IPS DF 6.9 (cell line): Measurements from ENCODE around the gene ZNF69.
"Not testable (repeated sequence)": the region's sequence is repeated elsewhere in the genome, so short reads cannot be mapped to it uniquely, and the experiment has no call there.

ENCODE experiments used
- DNase-seq: peaks from one replicate; pipeline ENCODE4 v3.0.0-alpha.2; 2013; ENCODE audit warnings: low read depth, low spot score
- H3K27ac ChIP-seq: one replicate; pipeline ENCODE4 v1.5.1; 2013; ENCODE audit warnings: low read length, control low read depth
- H3K27me3 ChIP-seq: 2 replicates; pipeline ENCODE4 v1.6.1; 2013; ENCODE audit warnings: mild to moderate bottlenecking, low read length; ENCODE audit not compliant: control insufficient read depth, insufficient read depth
- H3K36me3 ChIP-seq: 2 replicates; pipeline ENCODE4 v1.6.1; 2013; ENCODE audit warnings: low read length; ENCODE audit not compliant: control insufficient read depth, insufficient read depth
- H3K4me1 ChIP-seq: 2 replicates; pipeline ENCODE4 v1.6.1; 2013; ENCODE audit warnings: low read length; ENCODE audit not compliant: control insufficient read depth, insufficient read depth
- H3K4me3 ChIP-seq: 2 replicates; pipeline ENCODE4 v1.5.1; 2013; ENCODE audit warnings: mild to moderate bottlenecking, low read length
- H3K9me3 ChIP-seq: 2 replicates; pipeline ENCODE4 v1.6.1; 2013; ENCODE audit warnings: low read length, inconsistent platforms; ENCODE audit not compliant: control insufficient read depth, insufficient read depth
- WGBS: extraction: QIAGEN DNeasy Blood & Tissue Kit; methylation state at CpG from one replicate; pipeline ENCODE4 v1.1.7; 2013; ENCODE audit warnings: mixed read lengths, missing lambda C conversion rate; ENCODE audit not compliant: insufficient read length, insufficient coverage; 5-methylcytosine and 5-hydroxymethylcytosine counted together

Gene ZNF69

GRCh38 chr19:11931513-11931912 is 43.9 kb downstream of the ZNF69 start:
- no CpG with 5 or more reads among the region's 3 CpGs for WGBS
- no peak for DNase-seq
- Histone ChIP-seq H3K4me1 (no peaks in the 10 kb centered on the region), H3K9me3 (no peaks in the 10 kb centered on the region; the same call in 1 of the 2 replicates), H3K36me3 (no peaks in the 10 kb centered on the region), H3K27ac (no peak overlapping the region), H3K27me3 (no peaks in the 10 kb centered on the region), H3K4me3 (no peak overlapping the region)

- H3K27me3 ChIP-seq, H3K36me3 ChIP-seq, H3K9me3 ChIP-seq, H3K27ac ChIP-seq, DNase-seq, H3K4me1 ChIP-seq, H3K4me3 ChIP-seq: not testable (repeated sequence)
- WGBS: no CpG with 5 or more reads among the region's 3 CpGs
These were observed 48.2 kb downstream of the ZNF69 start for GRCh38 chr19:11935829-11936228.

- DNase-seq, H3K27ac ChIP-seq, H3K27me3 ChIP-seq, H3K4me1 ChIP-seq, H3K36me3 ChIP-seq, H3K9me3 ChIP-seq, H3K4me3 ChIP-seq: not testable (repeated sequence)
- no CpG with 5 or more reads among the region's 3 CpGs for WGBS
These were observed 50.8 kb downstream of the ZNF69 start for GRCh38 chr19:11938383-11938782.

- H3K9me3 ChIP-seq: peaks cover 19% of the 10 kb centered on the region
These were observed 53.8 kb downstream of the ZNF69 start for GRCh38 chr19:11941361-11941887.

GRCh38 chr19:11942008-11942842 is 54.6 kb downstream of the ZNF69 start:
- no CpG with 5 or more reads among the region's 10 CpGs for WGBS
- H3K27ac ChIP-seq: no peak overlapping the region
- no peaks in the 10 kb centered on the region for H3K27me3 ChIP-seq
- DNase-seq: no peak
- H3K9me3 ChIP-seq: peaks cover 19% of the 10 kb centered on the region
- no peaks in the 10 kb centered on the region for H3K4me1 ChIP-seq
- H3K36me3 ChIP-seq: no peaks in the 10 kb centered on the region; the same call in 1 of the 2 replicates
- H3K4me3 ChIP-seq: no peak overlapping the region

More at GRCh38 chr19:11941361-11941887, 53.8 kb downstream of the ZNF69 start:
- not testable (repeated sequence) for H3K27me3 ChIP-seq, DNase-seq, H3K4me3 ChIP-seq, H3K36me3 ChIP-seq, H3K4me1 ChIP-seq, H3K27ac ChIP-seq
- WGBS: no CpG with 5 or more reads among the region's 29 CpGs

- Histone ChIP-seq H3K36me3 (peaks cover 3% of the 10 kb centered on the region; the same call in 1 of the 2 replicates), H3K27ac (no peak overlapping the region), H3K27me3 (no peaks in the 10 kb centered on the region), H3K9me3 (peaks cover 21% of the 10 kb centered on the region), H3K4me1 (no peaks in the 10 kb centered on the region), H3K4me3 (no peak overlapping the region)
- DNase-seq: no peak
These were observed 55.2 kb downstream of the ZNF69 start for GRCh38 chr19:11942843-11943108.

DNA sequence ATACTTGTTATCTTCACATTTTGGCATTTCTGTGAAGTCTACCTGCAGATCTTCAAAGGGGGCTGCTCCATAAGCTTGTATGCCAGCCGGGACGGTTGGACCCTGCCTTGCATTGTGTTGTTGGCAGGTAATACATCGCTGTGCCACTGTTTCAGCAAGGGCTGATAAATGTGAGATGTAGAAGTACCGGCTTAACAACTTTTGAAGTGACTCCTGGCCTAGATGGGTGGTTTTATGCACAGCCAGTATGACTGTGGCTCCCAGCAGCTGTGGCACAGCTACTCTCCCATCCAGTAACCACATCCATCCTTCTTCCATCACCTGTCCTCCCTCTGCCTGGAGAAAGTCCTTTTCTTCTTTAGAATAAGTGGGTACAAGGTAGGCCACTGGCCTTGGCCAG is 57.1 kb downstream of the ZNF69 start:
- Histone ChIP-seq H3K27me3 (no peaks in the 10 kb centered on the region), H3K4me3 (no peak overlapping the region), H3K27ac (no peak overlapping the region), H3K36me3 (peaks cover 14% of the 10 kb centered on the region; the same call in 1 of the 2 replicates), H3K4me1 (no peaks in the 10 kb centered on the region), H3K9me3 (peaks cover 26% of the 10 kb centered on the region)
- no CpG with 5 or more reads among the region's 4 CpGs for WGBS
- no peak for DNase-seq

DNA sequence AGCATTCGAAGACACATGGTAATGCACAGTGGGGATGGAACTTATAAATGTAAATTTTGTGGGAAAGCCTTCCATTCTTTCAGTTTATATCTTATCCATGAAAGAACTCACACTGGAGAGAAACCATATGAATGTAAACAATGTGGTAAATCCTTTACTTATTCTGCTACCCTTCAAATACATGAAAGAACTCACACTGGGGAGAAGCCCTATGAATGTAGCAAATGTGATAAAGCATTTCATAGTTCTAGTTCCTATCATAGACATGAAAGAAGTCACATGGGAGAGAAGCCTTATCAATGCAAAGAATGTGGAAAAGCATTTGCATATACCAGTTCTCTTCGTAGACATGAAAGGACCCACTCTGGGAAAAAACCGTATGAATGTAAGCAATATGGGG is 61.1 kb downstream of the ZNF69 start:
- H3K36me3 ChIP-seq: peaks cover 22% of the 10 kb centered on the region; the same call in 1 of the 2 replicates
- H3K27me3 ChIP-seq: no peaks in the 10 kb centered on the region
- H3K4me3 ChIP-seq: no peak overlapping the region
- H3K27ac ChIP-seq: no peak overlapping the region
- H3K4me1 ChIP-seq: no peaks in the 10 kb centered on the region
- DNase-seq: no peak
- WGBS: no CpG with 5 or more reads among the region's 3 CpGs
- H3K9me3 ChIP-seq: peaks cover 32% of the 10 kb centered on the region

GRCh38 chr19:11949201-11949600 is 61.6 kb downstream of the ZNF69 start:
- Histone ChIP-seq H3K9me3 (peaks cover 30% of the 10 kb centered on the region), H3K4me3 (no peak overlapping the region), H3K36me3 (peaks cover 22% of the 10 kb centered on the region; the same call in 1 of the 2 replicates), H3K27me3 (no peaks in the 10 kb centered on the region), H3K27ac (no peak overlapping the region), H3K4me1 (no peaks in the 10 kb centered on the region)
- DNase-seq: no peak
- no CpG with 5 or more reads among the region's 4 CpGs for whole genome bisulfite sequencing

GRCh38 chr19:11949614-11950080 is 62.1 kb downstream of the ZNF69 start:
- not testable (repeated sequence) for H3K27ac ChIP-seq, H3K27me3 ChIP-seq, H3K4me1 ChIP-seq, DNase-seq, H3K4me3 ChIP-seq
- H3K36me3 ChIP-seq: peaks cover 22% of the 10 kb centered on the region; the same call in 1 of the 2 replicates
- WGBS: no CpG with 5 or more reads among the region's 4 CpGs
- peaks cover 26% of the 10 kb centered on the region for H3K9me3 ChIP-seq

- peaks cover 23% of the 10 kb centered on the region for H3K9me3 ChIP-seq
- no CpG with 5 or more reads among the region's 5 CpGs for WGBS
- H3K27ac ChIP-seq: no peak overlapping the region
- DNase-seq: no peak
- H3K27me3 ChIP-seq: no peaks in the 10 kb centered on the region
- H3K4me1 ChIP-seq: no peaks in the 10 kb centered on the region
- no peak overlapping the region for H3K4me3 ChIP-seq
- peaks cover 22% of the 10 kb centered on the region; the same call in 1 of the 2 replicates for H3K36me3 ChIP-seq
These were observed 62.7 kb downstream of the ZNF69 start for GRCh38 chr19:11950312-11950711.
